ENCODE measurements around the gene NAT16.

Gene NAT16

DNA sequence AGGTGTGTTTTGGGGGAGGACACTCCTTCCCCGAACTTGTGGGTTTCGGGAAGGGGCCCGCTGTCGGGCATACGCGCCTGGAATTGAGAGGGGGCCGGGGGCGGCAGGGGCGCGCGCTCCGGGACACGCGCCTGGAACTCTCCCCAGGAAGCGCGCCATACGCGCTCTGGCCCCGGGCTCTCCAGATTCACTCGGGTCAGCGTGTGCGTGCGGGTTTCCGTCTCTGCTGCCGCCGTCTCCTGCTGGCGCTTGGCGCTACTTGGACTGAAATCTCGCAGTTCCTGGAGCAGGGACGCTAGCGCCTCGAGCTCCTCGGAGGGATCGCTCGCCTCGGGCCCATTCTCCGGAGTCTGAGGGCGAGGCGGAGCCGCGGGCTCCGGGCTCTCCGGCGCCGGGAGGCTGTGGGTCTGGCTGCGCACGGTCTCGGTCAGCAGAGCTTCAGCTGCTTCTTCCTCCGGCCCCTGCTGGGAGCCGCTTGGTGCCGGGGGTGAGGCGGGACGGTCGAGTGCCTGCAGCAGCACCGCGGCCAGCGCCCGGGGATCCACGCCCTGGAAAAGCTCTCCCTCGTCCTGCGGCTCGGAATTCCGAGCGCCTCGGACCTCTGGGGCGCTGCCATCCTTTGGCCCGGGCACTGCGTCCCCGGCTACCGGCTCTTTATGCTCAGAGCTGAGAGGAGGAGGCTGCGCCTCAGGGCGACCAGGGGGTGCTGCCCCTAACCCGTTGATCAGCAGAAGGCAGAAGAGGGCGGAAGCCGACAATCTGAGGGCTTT is 15.8 kb downstream of the NAT16 start:
- no peak for DNase-seq (ENCODE audit: extremely low read depth, low read depth)
- H3K4me3 ChIP-seq (replicated peaks; ENCODE audit: low read depth, low read length): peak overlapping the region; percentile 54
- TF ChIP-seq, protein P1, sequence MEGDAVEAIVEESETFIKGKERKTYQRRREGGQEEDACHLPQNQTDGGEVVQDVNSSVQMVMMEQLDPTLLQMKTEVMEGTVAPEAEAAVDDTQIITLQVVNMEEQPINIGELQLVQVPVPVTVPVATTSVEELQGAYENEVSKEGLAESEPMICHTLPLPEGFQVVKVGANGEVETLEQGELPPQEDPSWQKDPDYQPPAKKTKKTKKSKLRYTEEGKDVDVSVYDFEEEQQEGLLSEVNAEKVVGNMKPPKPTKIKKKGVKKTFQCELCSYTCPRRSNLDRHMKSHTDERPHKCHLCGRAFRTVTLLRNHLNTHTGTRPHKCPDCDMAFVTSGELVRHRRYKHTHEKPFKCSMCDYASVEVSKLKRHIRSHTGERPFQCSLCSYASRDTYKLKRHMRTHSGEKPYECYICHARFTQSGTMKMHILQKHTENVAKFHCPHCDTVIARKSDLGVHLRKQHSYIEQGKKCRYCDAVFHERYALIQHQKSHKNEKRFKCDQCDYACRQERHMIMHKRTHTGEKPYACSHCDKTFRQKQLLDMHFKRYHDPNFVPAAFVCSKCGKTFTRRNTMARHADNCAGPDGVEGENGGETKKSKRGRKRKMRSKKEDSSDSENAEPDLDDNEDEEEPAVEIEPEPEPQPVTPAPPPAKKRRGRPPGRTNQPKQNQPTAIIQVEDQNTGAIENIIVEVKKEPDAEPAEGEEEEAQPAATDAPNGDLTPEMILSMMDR (IDR thresholded peaks at IDR 0.05; ENCODE audit: low read depth, low read length, missing control alignments): no peak

DNA sequence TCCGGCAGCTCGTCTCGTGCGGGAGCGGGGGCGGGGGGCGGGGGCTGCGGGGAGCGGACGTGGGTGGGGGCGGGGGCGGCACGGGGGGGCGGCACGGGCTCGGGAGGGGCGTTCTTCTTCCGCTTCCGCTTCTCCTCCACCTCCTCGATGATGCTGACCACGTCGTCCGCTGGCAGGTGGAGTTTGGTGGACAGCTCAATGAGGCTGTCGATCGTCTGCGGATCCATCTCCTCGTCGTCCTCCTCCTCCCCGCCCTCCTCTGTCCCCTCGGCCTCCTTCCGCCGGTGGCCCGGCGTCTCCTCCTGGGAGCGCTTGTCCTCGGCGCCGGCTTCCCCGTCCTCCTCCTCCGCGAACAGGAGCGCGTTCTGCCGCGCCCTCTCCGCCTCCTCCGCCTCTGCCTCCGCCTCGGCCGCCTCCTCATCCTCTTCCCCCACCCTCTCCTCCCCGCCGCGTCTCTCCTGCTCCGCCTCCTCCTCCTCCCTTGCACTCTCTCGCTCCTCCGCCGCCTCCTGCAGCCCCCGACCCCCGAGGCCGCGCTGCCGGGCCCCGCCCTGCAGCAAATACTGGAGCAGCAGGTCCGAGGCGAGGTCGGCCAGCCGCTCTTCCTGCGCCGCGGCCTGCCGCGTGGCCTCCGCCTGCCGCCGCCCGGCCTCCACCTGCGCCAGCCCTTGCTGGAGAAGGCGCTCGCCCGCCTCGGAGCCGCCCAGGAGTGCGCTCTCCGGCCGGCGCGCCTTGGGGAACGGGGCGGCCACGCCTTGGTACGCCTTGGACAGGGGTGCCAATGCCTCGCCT is 16.6 kb downstream of the NAT16 start:
- H3K4me3 ChIP-seq (replicated peaks; ENCODE audit: low read depth, low read length): peak overlapping the region; percentile 54
- DNase-seq (ENCODE audit: extremely low read depth, low read depth): no peak
- TF ChIP-seq, protein P1 (IDR thresholded peaks at IDR 0.05; ENCODE audit: low read depth, low read length, missing control alignments): no peak

- TF ChIP-seq, protein P1 (IDR thresholded peaks at IDR 0.05; ENCODE audit: low read depth, low read length, missing control alignments): no peak
- no peak for DNase-seq (ENCODE audit: extremely low read depth, low read depth)
- peak overlapping the region; percentile 54 for H3K4me3 ChIP-seq (replicated peaks; ENCODE audit: low read depth, low read length)
Measured at GRCh38 chr7:101162551-101163278, 17.4 kb downstream of the NAT16 start.

GRCh38 chr7:101161692-101162471 is 18.2 kb downstream of the NAT16 start:
- no peak for DNase-seq (ENCODE audit: extremely low read depth, low read depth)
- TF ChIP-seq, protein P1 (IDR thresholded peaks at IDR 0.05; ENCODE audit: low read depth, low read length, missing control alignments): no peak
- H3K4me3 ChIP-seq (replicated peaks; ENCODE audit: low read depth, low read length): peak overlapping the region; percentile 54

- H3K4me3 ChIP-seq (replicated peaks; ENCODE audit: low read depth, low read length): no peak overlapping the region
- TF ChIP-seq, protein P1 (IDR thresholded peaks at IDR 0.05; ENCODE audit: low read depth, low read length, missing control alignments): no peak
- DNase-seq (ENCODE audit: extremely low read depth, low read depth): no peak
Measured at GRCh38 chr7:101160910-101161309, 19.2 kb downstream of the NAT16 start.

Data from HFF-Myc (cell line).